Astrocyte of the cerebellum (primary cell): ENCODE results near the gene MYADML2.

Experiments
- DNase-seq: peaks from one replicate; pipeline ENCODE4 v3.0.0-alpha.2; 2011; ENCODE audit warnings: low read depth
- H3K4me3 ChIP-seq: 2 replicates; pipeline ENCODE4 v1.5.1; 2011; ENCODE audit warnings: mild to moderate bottlenecking, low read depth, low read length, moderate library complexity
- in situ Hi-C: cut with HindIII; loops from 2 replicates; pipeline ENCODE4 v1.10.0; 2017; ENCODE audit warnings: low sequenced_read_pairs
- TF ChIP-seq, protein P1 (sequence below): IDR thresholded peaks from 2 replicates; pipeline ENCODE4 v1.5.1; 2012; ENCODE audit warnings: low read length, low read depth, moderate library complexity, mild to moderate bottlenecking; ENCODE audit errors: missing control alignments

The MYADML2 gene

DNA sequence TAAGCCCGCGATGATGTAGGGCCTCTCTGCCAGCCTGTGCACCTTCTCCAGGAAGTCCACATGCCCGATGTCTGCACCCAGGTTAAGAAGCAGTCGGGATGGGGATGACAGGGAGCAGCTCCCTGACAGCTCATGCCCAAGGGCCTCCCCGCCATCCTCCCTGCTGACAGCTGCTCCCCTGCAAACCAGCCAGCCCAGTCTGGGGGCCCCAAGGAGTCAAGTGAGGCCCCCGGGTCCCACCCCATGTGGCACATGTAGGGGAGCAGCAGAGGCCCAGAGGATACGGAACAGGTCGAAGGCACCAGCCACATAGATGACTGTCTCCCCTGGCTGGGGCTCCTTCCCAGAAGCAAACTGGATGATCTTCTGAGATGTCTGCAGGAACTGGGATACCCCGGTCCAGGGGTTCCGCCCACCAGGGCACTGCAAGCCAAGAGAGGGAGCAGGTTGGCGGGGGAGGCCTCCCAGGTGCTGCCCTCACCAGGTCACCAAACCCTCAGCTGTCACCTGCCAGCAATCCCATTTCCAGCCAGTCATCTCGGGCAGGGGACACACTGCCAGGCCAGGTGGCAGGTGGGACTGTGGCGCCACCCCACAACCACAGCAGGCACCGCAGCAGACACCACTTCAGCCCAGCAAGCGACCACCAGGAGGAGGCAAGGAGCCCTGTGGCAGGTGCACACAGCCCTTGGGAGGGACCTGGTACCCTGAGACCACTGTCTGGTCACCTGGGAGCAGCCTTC is 40.4 kb downstream of the MYADML2 start:
- in situ Hi-C loops: no loop called here
- DNase-seq: no peak
- TF ChIP-seq, protein P1, sequence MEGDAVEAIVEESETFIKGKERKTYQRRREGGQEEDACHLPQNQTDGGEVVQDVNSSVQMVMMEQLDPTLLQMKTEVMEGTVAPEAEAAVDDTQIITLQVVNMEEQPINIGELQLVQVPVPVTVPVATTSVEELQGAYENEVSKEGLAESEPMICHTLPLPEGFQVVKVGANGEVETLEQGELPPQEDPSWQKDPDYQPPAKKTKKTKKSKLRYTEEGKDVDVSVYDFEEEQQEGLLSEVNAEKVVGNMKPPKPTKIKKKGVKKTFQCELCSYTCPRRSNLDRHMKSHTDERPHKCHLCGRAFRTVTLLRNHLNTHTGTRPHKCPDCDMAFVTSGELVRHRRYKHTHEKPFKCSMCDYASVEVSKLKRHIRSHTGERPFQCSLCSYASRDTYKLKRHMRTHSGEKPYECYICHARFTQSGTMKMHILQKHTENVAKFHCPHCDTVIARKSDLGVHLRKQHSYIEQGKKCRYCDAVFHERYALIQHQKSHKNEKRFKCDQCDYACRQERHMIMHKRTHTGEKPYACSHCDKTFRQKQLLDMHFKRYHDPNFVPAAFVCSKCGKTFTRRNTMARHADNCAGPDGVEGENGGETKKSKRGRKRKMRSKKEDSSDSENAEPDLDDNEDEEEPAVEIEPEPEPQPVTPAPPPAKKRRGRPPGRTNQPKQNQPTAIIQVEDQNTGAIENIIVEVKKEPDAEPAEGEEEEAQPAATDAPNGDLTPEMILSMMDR: no peak
- H3K4me3 ChIP-seq: no peak overlapping the region

DNA sequence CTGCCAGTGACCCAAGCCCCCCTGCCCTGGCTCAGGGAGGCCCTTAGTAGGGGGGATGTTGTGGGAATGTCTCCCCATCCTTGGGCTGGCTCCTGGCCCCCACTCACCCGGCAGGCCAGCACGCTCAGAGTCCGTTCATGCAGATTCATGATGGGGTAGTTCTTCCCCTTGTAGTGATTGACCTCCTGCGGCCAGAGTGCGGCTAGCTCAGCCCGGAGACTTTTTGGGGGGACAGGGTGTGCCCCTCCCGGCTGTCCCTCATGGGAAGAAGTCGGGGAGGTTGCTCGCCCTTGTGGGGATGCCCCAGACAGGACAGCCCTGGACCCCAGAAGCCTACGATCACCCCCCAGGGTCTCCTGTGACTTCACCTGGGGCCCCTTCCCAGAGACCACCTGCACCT is 41.0 kb downstream of the MYADML2 start:
- H3K4me3 ChIP-seq: no peak overlapping the region
- DNase-seq: no peak
- in situ Hi-C loops: no loop called here
- TF ChIP-seq, protein P1: no peak

DNA sequence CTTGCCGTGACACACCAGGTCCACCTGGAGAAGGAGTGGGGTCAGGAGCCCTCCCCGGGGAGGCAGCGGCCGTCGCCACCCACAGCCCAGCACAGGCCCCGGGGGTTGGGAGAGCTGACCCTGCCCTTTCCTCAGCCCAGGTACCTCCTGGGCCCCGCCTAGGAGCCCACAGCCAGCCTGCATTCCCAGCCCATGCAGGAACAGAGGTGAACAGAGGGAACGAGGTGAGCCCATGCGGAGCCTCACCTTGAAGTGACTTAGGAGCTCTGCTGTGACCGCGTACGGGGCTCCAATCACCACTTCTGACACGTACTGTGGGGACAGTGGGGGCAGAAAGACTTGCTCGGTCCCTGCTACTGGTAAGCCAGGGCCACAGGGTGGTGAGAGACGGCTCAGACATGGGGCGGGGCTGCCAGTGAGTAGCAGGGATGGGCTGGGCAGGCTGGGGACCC is 41.6 kb downstream of the MYADML2 start:
- TF ChIP-seq, protein P1: no peak
- in situ Hi-C loops: no loop called here
- no peak overlapping the region for H3K4me3 ChIP-seq
- no peak for DNase-seq

DNA sequence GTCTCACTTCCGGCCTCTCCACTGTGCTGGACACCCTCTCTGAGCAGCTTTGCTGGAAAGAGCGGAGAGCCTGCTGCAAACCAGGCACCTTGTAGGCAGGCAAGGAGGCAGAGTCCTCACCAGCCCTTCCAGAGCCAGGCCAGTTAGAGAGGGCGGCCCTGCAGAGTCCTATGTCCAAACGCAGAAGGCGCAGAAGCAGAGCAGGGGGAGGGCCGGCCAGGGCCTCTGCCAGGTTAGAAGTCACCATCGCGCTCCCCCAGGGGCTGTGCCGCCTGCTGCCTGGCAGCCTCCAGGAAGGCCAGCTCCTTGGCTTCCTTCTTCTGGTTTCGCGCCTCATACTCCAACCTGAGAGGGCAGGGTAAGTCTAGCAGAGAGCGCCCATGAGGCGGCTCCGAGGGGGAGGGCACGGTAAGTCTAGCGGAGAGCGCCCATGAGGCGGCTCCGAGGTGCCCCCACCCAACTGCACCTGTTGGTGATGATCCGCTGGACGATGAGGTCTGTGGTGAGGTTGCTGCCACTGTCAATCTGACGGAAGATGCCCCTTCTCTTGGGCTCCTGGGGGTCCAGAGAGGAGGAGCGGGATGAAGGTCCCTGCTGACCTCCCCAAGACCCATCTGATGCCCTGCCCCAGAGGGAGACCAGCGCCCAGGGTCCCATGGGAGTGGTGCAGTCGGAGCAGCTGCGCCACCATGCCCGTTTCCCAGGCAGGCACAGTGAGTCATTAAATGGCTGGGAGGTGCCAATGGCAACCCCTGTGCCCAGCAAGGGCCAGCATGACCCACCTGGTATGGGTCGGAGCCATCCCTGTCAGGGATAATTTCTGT is 42.2 kb downstream of the MYADML2 start:
- in situ Hi-C loops: no loop called here

DNA sequence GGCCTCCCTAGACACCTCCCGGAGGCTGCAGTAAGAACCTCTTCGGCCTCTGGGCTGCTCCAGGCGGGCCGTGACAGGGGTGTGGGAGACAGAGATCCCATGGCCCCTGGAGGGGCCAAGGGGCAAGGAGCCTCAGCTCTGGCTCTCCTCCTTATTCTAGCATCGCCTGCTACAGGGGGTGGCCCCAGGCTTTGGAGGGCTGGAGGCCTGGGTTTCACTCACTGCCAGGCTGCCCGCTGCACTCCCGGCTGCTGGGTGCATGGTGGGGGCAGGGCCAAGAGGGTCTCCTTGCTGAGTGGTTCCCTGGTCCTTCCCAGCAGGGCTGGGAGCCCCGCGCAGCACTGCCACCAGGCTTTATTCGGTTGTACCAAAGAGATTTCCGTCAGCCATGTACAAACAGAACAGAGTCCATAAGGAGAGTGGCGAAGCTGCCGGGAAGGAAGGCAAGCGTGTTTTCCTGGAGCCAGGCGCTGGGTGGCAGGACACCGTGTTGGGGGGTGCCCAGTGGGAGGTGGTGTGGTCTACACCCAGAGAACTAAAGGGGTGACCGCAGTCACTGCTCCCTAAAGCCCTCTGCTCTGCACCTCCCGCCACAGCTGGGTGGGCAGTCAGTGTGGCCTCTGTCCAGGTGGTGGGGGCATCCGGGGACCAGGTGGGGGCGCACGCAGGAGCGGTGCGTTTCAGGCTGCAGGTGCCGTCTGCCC is 43.0 kb downstream of the MYADML2 start:
- DNase-seq: no peak
- in situ Hi-C loops: no loop called here

More for the DNA sequence above, 42.2 kb downstream of the MYADML2 start:
- DNase-seq: no peak
- H3K4me3 ChIP-seq: no peak overlapping the region
- TF ChIP-seq, protein P1: no peak

DNA sequence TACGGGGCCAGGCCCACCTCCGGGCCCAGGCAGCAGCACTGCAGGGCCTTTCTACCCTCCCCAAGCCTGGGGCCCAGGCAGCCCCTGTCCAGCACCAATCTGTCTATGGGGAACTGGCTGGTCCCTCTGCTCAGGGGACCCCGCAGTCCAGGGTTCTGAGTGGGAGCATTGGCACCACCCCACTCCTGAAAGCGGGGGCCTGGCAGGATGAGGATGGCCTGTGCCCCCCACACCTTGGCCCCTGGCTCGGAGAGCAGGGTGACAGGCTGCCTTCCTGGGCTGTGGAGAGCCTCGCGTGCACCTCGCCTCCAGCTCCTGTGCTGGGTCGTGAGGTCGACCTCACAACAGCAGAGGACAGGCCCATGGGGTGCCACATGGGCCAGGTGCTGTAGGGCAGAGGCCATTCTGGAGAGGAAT is 43.6 kb downstream of the MYADML2 start:
- TF ChIP-seq, protein P1: no peak
- H3K4me3 ChIP-seq: no peak overlapping the region
- in situ Hi-C loops: no loop called here

More for the DNA sequence above, 43.0 kb downstream of the MYADML2 start:
- no peak overlapping the region for H3K4me3 ChIP-seq
- TF ChIP-seq, protein P1: no peak

More for the DNA sequence above, 43.6 kb downstream of the MYADML2 start:
- DNase-seq: no peak
